Measurements from ENCODE around the gene SERPINB12.

SERPINB12 gene

GRCh38 chr18:63592471-63592870 is 50.3 kb downstream of the SERPINB12 start:
- intact Hi-C loops (cut with micrococcal nuclease), result no loop called here
- Mint-ChIP-seq H3K4me3 (no peak overlapping the region), H3K36me3 (ENCODE audit: low read depth) (no peaks in the 10 kb centered on the region), H3K4me1 (ENCODE audit: low read depth) (peaks cover 29% of the 10 kb centered on the region), H3K27me3 (no peaks in the 10 kb centered on the region), H3K9me3 (peaks cover 20% of the 10 kb centered on the region), H3K27ac (no peak overlapping the region)

GRCh38 chr18:63596964-63597363 is 54.8 kb downstream of the SERPINB12 start:
- H3K4me1 Mint-ChIP-seq (ENCODE audit: low read depth), result no peaks in the 10 kb centered on the region
- H3K4me3 Mint-ChIP-seq, result no peak overlapping the region
- no peaks in the 10 kb centered on the region for H3K36me3 Mint-ChIP-seq (ENCODE audit: low read depth)
- intact Hi-C loops (cut with micrococcal nuclease), result no loop called here
- no peak overlapping the region for H3K27ac Mint-ChIP-seq
- no peaks in the 10 kb centered on the region for H3K27me3 Mint-ChIP-seq
- no peaks in the 10 kb centered on the region for H3K9me3 Mint-ChIP-seq

GRCh38 chr18:63603355-63603754 is 61.2 kb downstream of the SERPINB12 start:
- intact Hi-C loops (cut with micrococcal nuclease), result no loop called here
- Mint-ChIP-seq H3K36me3 (ENCODE audit: low read depth) (no peaks in the 10 kb centered on the region), H3K9me3 (no peaks in the 10 kb centered on the region), H3K4me3 (no peak overlapping the region), H3K27me3 (no peaks in the 10 kb centered on the region), H3K27ac (no peak overlapping the region), H3K4me1 (ENCODE audit: low read depth) (peaks cover 13% of the 10 kb centered on the region)

- H3K4me1 Mint-ChIP-seq (ENCODE audit: low read depth), result peaks cover 13% of the 10 kb centered on the region
- no peaks in the 10 kb centered on the region for H3K36me3 Mint-ChIP-seq (ENCODE audit: low read depth)
- intact Hi-C loops (cut with micrococcal nuclease), result no loop called here
- no peak overlapping the region for H3K4me3 Mint-ChIP-seq
- no peak overlapping the region for H3K27ac Mint-ChIP-seq
- H3K9me3 Mint-ChIP-seq, result no peaks in the 10 kb centered on the region
- no peaks in the 10 kb centered on the region for H3K27me3 Mint-ChIP-seq
Observed at GRCh38 chr18:63603772-63604171, 61.6 kb downstream of the SERPINB12 start.

- Mint-ChIP-seq H3K27me3 (no peaks in the 10 kb centered on the region), H3K36me3 (ENCODE audit: low read depth) (no peaks in the 10 kb centered on the region), H3K27ac (no peak overlapping the region), H3K9me3 (no peaks in the 10 kb centered on the region), H3K4me1 (ENCODE audit: low read depth) (peaks cover 13% of the 10 kb centered on the region), H3K4me3 (no peak overlapping the region)
- intact Hi-C loops (cut with micrococcal nuclease), result no loop called here
Observed at GRCh38 chr18:63604791-63605567, 62.8 kb downstream of the SERPINB12 start.

GRCh38 chr18:63606526-63606925 is 64.4 kb downstream of the SERPINB12 start:
- Mint-ChIP-seq H3K27me3 (no peaks in the 10 kb centered on the region), H3K4me1 (ENCODE audit: low read depth) (peaks cover 13% of the 10 kb centered on the region), H3K27ac (no peak overlapping the region), H3K36me3 (ENCODE audit: low read depth) (no peaks in the 10 kb centered on the region), H3K9me3 (no peaks in the 10 kb centered on the region), H3K4me3 (no peak overlapping the region)
- intact Hi-C loops (cut with micrococcal nuclease), result no loop called here

- no peak overlapping the region for H3K27ac Mint-ChIP-seq
- H3K27me3 Mint-ChIP-seq, result peaks cover 3% of the 10 kb centered on the region
- no peaks in the 10 kb centered on the region for H3K9me3 Mint-ChIP-seq
- intact Hi-C loops (cut with micrococcal nuclease), result no loop called here
- no peak overlapping the region for H3K4me3 Mint-ChIP-seq
- H3K36me3 Mint-ChIP-seq (ENCODE audit: low read depth), result no peaks in the 10 kb centered on the region
- H3K4me1 Mint-ChIP-seq (ENCODE audit: low read depth), result no peaks in the 10 kb centered on the region
Observed at GRCh38 chr18:63613420-63613819, 71.3 kb downstream of the SERPINB12 start.

- Mint-ChIP-seq H3K4me1 (ENCODE audit: low read depth) (no peaks in the 10 kb centered on the region), H3K36me3 (ENCODE audit: low read depth) (no peaks in the 10 kb centered on the region), H3K4me3 (no peak overlapping the region), H3K27ac (no peak overlapping the region), H3K27me3 (peaks cover 3% of the 10 kb centered on the region), H3K9me3 (peaks cover 13% of the 10 kb centered on the region)
- intact Hi-C loops (cut with micrococcal nuclease), result no loop called here
Observed at GRCh38 chr18:63617049-63617914, 75.1 kb downstream of the SERPINB12 start.

- Mint-ChIP-seq H3K4me1 (ENCODE audit: low read depth) (no peaks in the 10 kb centered on the region), H3K4me3 (no peak overlapping the region), H3K27ac (no peak overlapping the region), H3K9me3 (peaks cover 13% of the 10 kb centered on the region), H3K36me3 (ENCODE audit: low read depth) (no peaks in the 10 kb centered on the region), H3K27me3 (peaks cover 3% of the 10 kb centered on the region)
- intact Hi-C loops (cut with micrococcal nuclease), result no loop called here
Observed at GRCh38 chr18:63617915-63618234, 75.7 kb downstream of the SERPINB12 start.

All from dendritic cell treated with granulocyte-macrophage colony-stimulating factor and Interleukin-4, amounts not matched to agents 40 ng/mL and 50 ng/mL, for 4 days (primary cell).